Loucy (cell line): ENCODE data around the gene SHC4.

ENCODE experiments used
- EZH2phosphoT487 ChIP-seq: fragments of 200-600 bp; IDR thresholded peaks from 2 replicates; pipeline ENCODE4 v1.6.1; 2018; ENCODE audit warnings: antibody characterized with exemption, mild to moderate bottlenecking, moderate library complexity, borderline replicate concordance
- TF ChIP-seq, protein P1 (sequence below): fragments of 200-600 bp; sonication (generic); conservative IDR thresholded peaks from 2 replicates; pipeline ENCODE4 v1.5.1; 2014; ENCODE audit warnings: mild to moderate bottlenecking, antibody characterized with exemption, low read length

DNA sequence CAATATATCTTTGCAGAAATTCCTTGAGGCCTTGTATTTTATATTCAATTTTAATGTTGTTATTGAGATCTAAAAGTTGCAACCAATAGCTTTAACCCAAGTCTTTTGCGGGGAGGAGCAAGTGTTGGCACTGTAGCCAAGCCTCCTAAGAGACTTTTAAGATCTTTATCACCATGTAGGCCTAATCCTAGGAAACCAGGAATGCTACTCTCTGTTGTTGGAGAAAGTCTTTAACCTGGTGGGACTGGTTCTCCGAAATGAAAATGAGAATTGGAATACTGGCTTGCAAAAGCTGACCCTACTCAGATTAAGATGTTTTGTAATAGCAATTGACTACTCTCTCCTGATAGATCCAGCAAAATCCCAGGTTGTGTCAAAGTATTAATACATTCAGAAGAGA, 25.8 kb downstream of the SHC4 start:
- no peak for TF ChIP-seq EZH2phosphoT487
- TF ChIP-seq, protein P1, sequence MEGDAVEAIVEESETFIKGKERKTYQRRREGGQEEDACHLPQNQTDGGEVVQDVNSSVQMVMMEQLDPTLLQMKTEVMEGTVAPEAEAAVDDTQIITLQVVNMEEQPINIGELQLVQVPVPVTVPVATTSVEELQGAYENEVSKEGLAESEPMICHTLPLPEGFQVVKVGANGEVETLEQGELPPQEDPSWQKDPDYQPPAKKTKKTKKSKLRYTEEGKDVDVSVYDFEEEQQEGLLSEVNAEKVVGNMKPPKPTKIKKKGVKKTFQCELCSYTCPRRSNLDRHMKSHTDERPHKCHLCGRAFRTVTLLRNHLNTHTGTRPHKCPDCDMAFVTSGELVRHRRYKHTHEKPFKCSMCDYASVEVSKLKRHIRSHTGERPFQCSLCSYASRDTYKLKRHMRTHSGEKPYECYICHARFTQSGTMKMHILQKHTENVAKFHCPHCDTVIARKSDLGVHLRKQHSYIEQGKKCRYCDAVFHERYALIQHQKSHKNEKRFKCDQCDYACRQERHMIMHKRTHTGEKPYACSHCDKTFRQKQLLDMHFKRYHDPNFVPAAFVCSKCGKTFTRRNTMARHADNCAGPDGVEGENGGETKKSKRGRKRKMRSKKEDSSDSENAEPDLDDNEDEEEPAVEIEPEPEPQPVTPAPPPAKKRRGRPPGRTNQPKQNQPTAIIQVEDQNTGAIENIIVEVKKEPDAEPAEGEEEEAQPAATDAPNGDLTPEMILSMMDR, result no peak
